GM21360 (cell line): Measurements from ENCODE around the gene MAD1L1.
"Not testable (repeated sequence)": the region's sequence is repeated elsewhere in the genome, so short reads cannot be mapped to it uniquely, and the experiment has no call there.

Experiments
- ATAC-seq: cut with Tn5 transposase; IDR thresholded peaks from one replicate; pipeline ENCODE4 v1.9.1; 2021; ENCODE audit warnings: mild to moderate bottlenecking, moderate library complexity; ENCODE audit not compliant: unreplicated experiment

Gene MAD1L1

DNA sequence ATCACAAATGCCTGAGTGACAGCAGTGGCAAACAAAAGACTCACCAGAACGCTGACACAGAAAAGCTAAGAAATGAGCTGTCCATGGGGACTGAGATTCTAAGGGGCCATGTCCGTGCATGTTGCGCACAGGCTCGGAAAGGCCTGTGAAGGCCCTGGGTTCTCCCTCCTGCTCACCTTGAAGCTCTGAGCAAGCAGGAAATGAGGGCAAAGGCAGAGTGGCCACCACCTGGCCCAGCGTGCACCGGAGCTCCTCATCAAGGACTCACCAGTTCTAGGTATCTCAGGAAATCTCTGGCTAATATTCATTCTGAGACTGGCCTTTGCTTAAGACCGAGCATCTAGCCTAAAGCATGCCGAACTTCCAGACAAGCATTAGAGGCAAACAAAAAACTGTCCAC lies 52.7 kb downstream of the MAD1L1 start:
- ATAC-seq = no peak

DNA sequence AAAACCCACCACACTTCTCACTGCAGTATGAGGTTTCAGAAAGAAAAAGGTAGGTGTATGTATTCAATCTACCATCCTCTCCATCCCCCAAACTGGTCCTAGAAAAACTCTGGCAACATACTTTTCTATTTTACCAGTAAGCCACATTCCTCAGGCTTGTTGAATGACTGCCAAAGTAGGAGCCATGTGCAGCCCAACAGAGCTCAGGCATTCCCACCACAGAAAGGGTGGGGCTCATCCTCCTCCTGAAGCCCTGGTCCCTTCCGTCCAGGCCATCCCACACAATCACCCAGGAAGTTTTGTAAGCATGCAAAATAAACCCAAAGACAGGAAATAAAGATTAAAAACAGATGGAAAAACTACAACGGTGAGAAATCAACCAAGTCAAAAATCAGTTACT lies 57.2 kb downstream of the MAD1L1 start:
- ATAC-seq = no peak

- no peak for ATAC-seq
Measured at GRCh38 chr7:2175091-2175490, 57.7 kb downstream of the MAD1L1 start.

GRCh38 chr7:2173189-2173827 lies 59.4 kb downstream of the MAD1L1 start:
- no peak for ATAC-seq

DNA sequence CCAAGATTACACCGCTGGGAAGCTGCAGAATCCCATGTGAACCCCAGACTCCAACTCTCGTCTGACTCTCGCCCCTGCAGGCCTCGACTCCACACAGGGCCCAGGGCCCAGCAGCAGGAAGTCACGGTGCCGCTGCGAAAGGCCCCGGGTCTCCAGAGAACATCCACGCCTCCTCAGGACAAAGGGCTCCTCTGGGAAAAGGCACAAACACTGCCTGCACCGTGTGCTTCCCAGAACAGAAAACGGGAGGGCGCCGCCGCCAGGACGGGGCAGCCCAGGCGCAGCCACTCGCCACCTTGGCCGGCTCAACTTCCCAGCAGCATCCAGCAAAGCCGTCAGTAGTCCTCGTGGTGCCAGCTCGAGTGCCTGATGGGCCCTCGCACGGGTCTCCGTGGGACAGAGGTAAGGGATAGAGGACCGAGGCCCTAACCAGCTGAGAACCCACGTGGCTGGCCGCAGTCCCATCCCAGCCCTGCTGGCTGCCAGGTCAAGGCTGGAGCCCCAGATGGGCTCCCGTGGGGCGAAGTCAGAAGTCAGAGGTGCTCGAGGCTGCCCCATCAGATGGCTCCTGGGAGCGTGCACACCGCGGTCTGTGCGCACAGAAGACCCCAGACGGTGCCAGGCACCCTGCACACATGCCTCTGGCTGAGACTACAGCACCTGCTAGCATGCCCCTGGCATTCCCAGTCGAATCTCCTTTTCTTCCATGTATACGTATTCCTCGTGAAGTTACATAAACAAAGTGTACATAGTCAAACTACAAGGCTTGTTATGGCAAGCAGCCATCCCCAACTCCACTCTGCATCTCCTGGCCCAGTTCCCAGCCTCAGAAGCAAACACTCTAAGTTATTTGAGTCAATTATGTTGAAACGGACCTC lies 60.2 kb downstream of the MAD1L1 start:
- no peak for ATAC-seq

DNA sequence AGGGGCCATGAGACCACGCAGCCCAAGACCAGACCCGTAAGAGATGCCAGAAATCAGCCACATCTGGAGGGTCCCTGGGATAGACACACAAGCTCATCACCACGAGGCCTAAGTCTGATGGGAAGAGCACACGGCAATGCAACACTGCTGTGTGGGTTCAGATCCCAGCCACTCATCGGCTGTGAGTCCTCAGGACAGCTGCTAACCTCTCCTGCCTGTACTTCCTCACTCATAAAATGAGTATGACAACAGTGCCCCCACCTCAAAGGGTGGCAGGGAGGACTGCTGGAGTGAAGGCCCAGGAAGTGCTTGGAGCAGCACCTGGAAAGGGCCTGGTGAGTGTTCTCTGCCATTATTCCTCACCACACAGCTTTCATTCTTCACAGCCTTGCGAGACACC lies 60.9 kb downstream of the MAD1L1 start:
- ATAC-seq = no peak

DNA sequence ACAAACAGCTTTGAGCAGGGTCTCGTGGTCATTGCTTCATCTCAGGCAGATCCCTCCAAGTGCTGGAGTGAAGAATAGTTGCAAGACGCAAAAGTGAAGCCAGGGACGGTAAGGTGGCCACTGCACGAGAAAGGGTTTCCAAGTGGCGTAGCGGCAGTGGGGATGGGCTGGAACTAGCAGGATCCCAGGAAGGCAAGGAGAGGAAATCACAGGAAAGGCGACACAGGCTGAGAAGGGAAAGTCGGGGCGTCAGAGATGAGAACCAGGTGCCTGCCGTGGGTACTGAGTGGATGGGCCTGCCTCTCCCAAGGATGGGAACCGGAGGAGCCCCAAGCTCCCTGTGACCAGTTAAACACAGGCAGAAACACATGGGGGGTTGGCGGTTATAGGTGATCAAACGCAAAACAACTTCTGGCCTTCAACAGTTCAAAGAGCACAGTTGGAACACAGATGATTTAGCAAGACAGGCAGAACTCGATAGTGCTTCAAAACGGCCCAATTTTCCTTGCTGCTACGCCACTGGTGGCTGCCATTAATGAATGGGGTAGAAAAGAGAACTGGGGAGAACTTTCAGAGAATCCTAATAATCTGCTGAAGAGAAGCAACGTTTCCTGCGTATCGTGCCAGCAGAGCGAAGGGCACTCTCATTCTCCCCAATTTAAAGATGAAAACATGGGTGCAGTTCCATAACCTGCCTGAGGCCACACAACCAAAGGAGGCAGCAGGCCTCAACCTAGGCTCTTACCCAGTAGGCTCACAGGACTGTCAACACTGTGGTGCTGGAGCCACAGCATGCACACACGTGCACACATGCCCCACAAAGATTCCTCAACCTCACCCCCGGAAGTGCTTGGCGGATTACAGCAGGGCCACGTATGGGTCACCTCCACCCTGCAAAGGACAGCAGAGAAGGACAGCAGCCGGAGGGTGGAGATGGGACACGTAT lies 61.9 kb downstream of the MAD1L1 start:
- no peak for ATAC-seq

GRCh38 chr7:2169923-2170575 lies 62.7 kb downstream of the MAD1L1 start:
- no peak for ATAC-seq

DNA sequence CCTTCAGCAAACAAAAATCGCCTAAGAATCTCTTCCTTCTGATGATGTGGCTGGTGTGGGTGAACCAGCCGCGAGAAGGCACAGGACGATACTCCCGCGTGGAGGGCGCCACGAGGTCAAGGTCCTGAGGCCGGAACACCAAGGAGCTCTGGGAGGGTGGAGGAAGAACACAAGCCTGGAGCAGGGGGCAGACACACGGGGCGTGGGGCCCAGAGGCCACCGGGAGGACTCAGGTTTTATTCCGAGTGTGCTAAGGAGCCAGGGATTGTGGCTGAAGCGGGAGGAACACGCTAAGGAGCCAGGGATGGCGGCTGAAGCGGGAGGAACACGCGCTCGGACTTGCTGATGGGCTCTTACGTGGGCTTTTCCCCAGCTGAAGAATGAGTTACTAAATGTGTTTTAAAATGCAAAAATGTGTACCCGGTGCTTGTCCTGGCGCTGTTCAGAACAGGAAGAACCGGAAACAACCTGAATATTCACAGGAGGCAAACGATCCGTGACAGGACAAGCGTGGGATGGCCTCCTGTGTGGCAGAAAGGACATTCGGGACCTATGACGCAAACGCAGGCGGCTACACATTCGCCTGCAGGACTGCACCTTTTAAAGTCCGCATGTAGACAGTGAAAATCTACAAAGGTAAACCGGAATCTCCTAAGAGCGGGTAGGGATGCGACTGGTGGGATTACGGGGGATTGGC lies 64.0 kb downstream of the MAD1L1 start:
- ATAC-seq = no peak

- ATAC-seq = no peak
Measured at GRCh38 chr7:2166625-2167280, 66.0 kb downstream of the MAD1L1 start.

DNA sequence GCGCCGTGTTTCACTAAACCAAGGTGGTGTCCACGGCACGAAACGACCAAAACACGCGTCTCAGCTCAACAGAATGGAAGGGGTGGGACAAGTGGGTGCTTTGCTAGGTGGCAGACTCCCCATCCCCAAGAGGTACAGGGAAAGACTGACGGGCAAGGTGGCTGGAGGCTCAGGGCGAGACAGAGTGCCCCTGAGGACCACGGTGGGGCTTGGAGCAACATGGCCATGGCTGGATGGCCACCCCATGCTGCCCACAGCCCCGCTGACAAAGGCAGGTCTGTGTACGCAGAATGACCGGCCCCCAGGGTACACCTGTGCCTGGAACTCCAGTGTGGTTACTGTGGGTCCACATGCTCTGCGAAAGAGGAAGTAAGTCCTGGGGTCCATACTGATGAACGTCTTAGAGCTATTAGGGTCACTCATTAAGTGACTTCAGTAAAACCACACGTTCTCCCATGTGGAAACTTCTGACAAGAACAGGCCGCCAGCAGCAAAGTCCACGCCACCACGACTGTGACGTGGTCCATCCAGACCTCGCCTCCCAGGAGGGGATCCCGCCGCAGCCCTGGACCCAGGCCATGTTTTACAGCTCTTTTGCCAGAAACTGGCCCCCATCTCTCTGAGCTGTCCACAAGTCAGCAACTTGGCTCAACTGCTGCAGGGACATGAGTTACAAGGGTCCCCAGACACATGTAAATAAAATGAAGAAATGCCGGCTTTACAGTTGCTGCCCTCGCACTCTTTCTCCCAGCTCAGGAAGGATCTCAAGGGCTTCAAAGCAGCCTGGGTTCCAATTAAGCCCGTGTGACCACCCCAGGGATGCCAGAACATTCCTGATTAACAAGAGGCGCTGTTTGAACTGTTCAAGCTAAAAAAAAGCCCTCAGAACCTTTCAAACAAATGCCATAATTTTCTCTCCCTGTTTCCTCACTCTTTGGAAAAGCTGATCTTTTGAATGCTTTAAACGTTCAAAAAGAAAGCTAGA lies 66.8 kb downstream of the MAD1L1 start:
- no peak for ATAC-seq

GRCh38 chr7:2165239-2165609 lies 67.5 kb downstream of the MAD1L1 start:
- ATAC-seq = no peak

DNA sequence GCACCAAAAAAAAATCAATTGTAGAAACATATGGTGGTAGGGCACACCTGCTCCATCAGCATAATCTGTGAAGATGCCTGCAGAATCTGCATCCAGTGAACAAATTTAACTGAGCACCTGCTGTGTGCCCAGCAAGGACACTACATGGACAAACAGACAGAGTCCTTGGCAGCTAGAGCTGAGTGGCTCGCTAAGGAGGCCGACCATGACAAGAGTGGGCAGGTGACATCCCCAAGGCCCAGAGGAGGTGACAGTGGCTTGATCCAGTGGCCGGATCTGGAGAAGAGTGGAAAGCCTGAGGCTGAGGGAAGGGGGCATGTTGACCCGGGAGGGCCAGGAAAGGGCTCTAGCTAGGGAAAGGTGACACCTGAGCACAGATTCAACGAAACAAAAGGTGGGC lies 68.1 kb downstream of the MAD1L1 start:
- ATAC-seq = no peak

GRCh38 chr7:2163600-2164555 lies 68.9 kb downstream of the MAD1L1 start:
- no peak for ATAC-seq

- ATAC-seq = no peak
Measured at GRCh38 chr7:2162959-2163358, 69.8 kb downstream of the MAD1L1 start.

DNA sequence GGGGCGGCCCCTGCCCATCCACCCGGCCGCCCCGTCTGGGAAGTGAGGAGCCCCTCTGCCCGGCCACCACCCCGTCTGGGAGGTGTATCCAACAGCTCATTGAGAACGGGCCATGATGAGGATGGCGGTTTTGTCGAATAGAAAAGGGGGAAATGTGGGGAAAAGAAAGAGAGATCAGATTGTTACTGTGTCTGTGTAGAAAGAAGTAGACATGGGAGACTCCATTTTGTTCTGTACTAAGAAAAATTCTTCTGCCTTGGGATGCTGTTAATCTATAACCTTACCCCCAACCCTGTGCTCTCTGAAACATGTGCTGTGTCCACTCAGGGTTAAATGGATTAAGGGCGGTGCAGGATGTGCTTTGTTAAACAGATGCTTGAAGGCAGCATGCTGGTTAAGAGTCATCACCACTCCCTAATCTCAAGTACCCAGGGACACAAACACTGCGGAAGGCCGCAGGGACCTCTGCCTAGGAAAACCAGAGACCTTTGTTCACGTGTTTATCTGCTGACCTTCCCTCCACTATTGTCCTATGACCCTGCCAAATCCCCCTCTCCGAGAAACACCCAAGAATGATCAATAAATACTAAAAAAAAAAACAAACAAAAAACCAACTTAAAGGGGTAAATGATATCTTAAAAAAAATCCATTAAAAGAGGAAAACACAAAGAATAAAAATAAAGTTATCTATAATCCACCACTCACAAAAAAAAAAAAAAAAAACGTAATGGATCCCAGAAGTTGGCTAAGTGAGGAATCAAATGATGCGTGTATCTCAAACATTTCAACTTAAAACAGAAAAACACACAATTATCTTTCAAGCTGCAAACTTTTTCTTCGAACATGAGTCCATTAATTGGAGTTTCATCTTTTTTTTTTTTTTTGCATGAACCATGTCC lies 70.5 kb downstream of the MAD1L1 start:
- not testable (repeated sequence) for ATAC-seq

- no peak for ATAC-seq
Measured at GRCh38 chr7:2159176-2159520, 73.6 kb downstream of the MAD1L1 start.
